Measurements from ENCODE around the gene ZNF511. TPM values are rescaled to one million over a fixed set of nuclear protein-coding genes. Genes with fewer than 3 reads are reported as not detected.
A peak's percentile ranks its signal among the peaks of the same experiment; 100 is the strongest.

The ZNF511 gene
- total and polyA plus RNA-seq, 2 donors (not counting 1 experiment from before 2014, with no cell fraction given) = 30.7 to 45.1 TPM

GRCh38 chr10:133276435-133277201, 32.1 kb upstream of the ZNF511 start, which contains the start of gene ADAM8:
Gene ADAM8, minus strand, starts transcription at chr10:133276868. Its CDS starts 51 bp downstream, at chr10:133276817.
- no peaks in the 10 kb centered on the region for H3K9me3 ChIP-seq (ENCODE audit: control extremely low read depth in 1 of 3, control insufficient read depth in 2 of 3, insufficient read depth in 1 of 3, low read length in 2 of 3)
- H3K79me2 ChIP-seq (ENCODE audit: control insufficient read depth, insufficient read depth, low read length) = peaks cover 12% of the 10 kb centered on the region
- POLR2A ChIA-PET = interaction anchor here (0.6 to 2.6 kb wide), 7 partner anchors 12 to 754 kb away, joined by 3 to 12 read pairs (median 10); partner anchors contain the start of genes TUBGCP2 and ZNF511
- H3K4me3 ChIP-seq (ENCODE audit: control extremely low read depth in 1 of 5, extremely low read depth in 1 of 5, insufficient read depth in 1 of 5, low read depth in 2 of 5, low read length in 4 of 5) = peak within 1 kb of the TSS; percentile 79 to 96 (median 83)
- Mint-ChIP-seq H3K4me3 (peak within 1 kb of the TSS; percentile 90), H3K9me3 (ENCODE audit: insufficient read depth) (no peaks in the 10 kb centered on the region), H3K27ac (peak within 1 kb of the TSS; percentile 95), H3K27me3 (no peaks in the 10 kb centered on the region), H3K4me1 (peaks cover 43% of the 10 kb centered on the region)
- TF ChIP-seq EZH2 (IDR thresholded peaks at IDR 0.05; ENCODE audit: borderline replicate concordance, insufficient read depth, low read depth, low read length, poor library complexity, severe bottlenecking) (no peak), CTCF (IDR thresholded peaks at IDR 0.05) (no peak)
- peak within 1 kb of the TSS; percentile 99 for H3K4me2 ChIP-seq (replicated peaks; ENCODE audit: low read depth, low read length, poor library complexity, severe bottlenecking)
- H4K20me1 ChIP-seq (ENCODE audit: control insufficient read depth, insufficient read depth, low read length, poor library complexity, severe bottlenecking) = peaks cover 21% of the 10 kb centered on the region
- CTCF ChIA-PET = interaction anchor here (0.9 to 3.3 kb wide), 5 partner anchors 10 to 29 kb away, joined by 3 to 80 read pairs (median 5); no protein-coding TSS in a partner anchor
- no peaks in the 10 kb centered on the region for H3K27me3 ChIP-seq (replicated peaks in 1 of 4; ENCODE audit: control extremely low read depth in 1 of 4, control insufficient read depth in 3 of 4, insufficient read depth in 4 of 4, low read length in 3 of 4)
- intact Hi-C loops (cut with micrococcal nuclease) = loop anchor here (5.0 to 10.0 kb wide), 2 partner anchors 116 to 132 kb away; partner anchors contain the start of gene MTG1
- peak; percentile 55 for ATAC-seq (ENCODE audit: low read depth)
- peak within 1 kb of the TSS; percentile 94 to 97 for H3K27ac ChIP-seq (ENCODE audit: low read length in 2 of 2)
- 5% methylated on average over 62 of the region's 63 CpGs for WGBS (ENCODE audit: insufficient coverage)
- H3K36me3 ChIP-seq (replicated peaks in 1 of 2; ENCODE audit: control extremely low read depth in 1 of 2, control insufficient read depth in 1 of 2, extremely low read depth in 1 of 2, insufficient read depth in 2 of 2, low read length in 1 of 2) = peaks cover 0 to 28% of the 10 kb centered on the region in 2 experiments
- DNase-seq = peak; percentile 85
- H3K9ac ChIP-seq (ENCODE audit: low read length) = peak within 1 kb of the TSS; percentile 96
- peaks cover 45 to 70% of the 10 kb centered on the region in 2 donors for H3K4me1 ChIP-seq (ENCODE audit: control insufficient read depth in 2 of 2, insufficient read depth in 2 of 2, low read length in 2 of 2)
- H2AFZ ChIP-seq (ENCODE audit: insufficient read depth, low read depth, low read length, poor library complexity, severe bottlenecking) = peak within 1 kb of the TSS; percentile 64
